Putamen (tissue), 1 donor: ENCODE measurements around the gene ZC3H10.
A peak's percentile ranks its signal among the peaks of the same experiment; 100 is the strongest.
"Not testable (repeated sequence)": the region's sequence is repeated elsewhere in the genome, so short reads cannot be mapped to it uniquely, and the experiment has no call there.

Experiments used
- DNase-seq: peaks from one replicate; pipeline ENCODE4 v3.0.0-alpha.2; 2016; ENCODE audit warnings: low spot score

The ZC3H10 gene

DNA sequence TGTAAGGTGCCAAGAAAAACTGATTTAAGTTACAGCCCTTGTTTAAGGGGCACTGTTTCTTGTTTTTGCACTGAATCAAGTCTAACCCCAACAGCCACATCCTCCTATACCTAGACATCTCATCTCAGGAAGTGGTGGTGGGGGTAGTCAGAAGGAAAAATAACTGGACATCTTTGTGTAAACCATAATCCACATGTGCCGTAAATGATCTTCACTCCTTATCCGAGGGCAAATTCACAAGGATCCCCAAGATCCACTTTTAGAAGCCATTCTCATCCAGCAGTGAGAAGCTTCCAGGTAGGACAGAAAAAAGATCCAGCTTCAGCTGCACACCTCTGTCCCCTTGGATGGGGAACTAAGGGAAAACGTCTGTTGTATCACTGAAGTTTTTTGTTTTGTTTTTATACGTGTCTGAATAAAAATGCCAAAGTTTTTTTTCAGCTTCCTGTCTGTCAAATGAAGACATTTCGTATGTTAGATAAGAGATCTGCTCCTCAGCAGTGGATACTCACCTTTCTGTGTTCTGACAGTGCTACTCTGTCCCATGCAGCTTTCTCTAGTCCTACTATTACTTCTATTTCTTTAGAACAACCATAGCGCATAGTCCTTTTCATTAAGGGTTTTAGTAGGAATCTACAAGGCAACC is 14.9 kb upstream of the ZC3H10 start:
- DNase-seq: no peak

- DNase-seq: no peak
Observed at GRCh38 chr12:56103823-56104108, 14.3 kb upstream of the ZC3H10 start.

DNA sequence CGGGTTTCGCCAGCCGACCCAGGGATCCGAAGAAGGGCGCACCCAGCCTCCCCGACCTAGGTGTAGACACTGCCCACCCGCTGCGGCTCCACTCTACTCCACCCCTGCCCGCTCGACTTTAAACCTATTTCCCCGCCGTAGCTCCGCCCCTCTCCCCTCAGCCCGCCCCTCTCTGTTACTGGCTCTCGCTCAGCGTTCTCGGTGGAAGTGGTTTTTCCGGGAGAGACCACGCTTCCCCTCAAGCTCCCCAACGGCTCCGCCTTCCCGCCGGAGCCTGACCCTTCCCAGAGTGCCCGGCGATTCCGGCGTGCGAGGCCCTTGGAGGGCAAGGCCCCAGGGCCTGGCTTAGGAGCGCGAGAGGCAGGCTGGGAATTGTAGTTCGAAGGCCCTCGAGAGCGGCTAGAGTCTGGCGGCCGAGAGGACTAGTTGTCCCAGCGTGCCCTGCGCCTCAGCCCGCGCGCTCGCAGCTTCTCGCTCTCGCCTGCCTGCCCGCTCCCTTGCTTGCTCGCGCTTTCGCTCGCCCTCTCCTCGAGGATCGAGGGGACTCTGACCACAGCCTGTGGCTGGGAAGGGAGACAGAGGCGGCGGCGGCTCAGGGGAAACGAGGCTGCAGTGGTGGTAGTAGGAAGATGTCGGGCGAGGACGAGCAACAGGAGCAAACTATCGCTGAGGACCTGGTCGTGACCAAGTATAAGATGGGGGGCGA is 13.8 kb upstream of the ZC3H10 start, which contains the start of gene PA2G4:
Gene PA2G4, plus strand, starts transcription at position 451 of the 706 bp plus-strand sequence. Its CDS starts 179 bp downstream, at position 630.
- DNase-seq: peak; percentile 98

DNA sequence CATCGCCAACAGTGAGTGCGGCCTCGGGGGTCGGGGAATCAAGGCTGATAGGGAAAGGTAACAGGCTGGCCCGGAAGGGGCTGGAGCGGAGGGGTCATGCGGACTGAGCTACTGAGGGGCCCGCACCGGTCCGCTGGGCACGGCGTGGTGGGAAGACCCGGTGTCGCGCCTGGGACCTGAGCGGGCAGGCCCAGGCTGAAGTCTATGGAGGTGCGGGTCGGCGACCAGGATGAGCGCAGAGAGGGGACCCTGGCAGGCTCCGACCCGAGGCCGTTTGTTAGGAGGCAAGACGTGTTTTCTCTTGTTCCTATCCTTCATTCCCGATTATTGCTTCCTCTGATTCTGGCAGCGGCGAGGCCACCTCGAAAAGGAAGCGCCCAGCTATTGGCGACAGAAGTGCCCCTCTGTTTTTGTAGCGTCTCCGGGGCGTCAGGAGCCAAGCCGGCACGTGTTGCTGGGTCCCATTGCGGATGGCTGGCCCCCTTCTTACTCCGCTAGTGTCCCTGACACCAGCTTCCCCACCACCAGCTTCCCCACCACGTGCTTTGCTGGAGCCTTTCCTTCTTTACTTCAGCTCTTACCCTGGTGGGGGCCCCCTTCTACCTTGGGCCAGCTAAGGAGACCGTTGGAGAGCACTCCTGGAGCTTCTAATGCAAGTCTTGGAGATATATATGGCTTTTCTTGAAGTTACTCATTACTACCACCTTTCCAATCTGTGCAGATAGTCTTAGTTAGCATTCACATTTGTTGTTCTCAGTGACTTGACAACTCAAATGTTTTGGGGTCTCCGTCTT is 13.1 kb upstream of the ZC3H10 start:
- no peak for DNase-seq

GRCh38 chr12:56105609-56105902 is 12.5 kb upstream of the ZC3H10 start:
- DNase-seq: no peak

- no peak for DNase-seq
Observed at GRCh38 chr12:56107242-56107641, 10.8 kb upstream of the ZC3H10 start.

- no peak for DNase-seq
Observed at GRCh38 chr12:56110571-56110970, 7.5 kb upstream of the ZC3H10 start.

- no peak for DNase-seq
Observed at GRCh38 chr12:56114084-56114483, 4.0 kb upstream of the ZC3H10 start.

GRCh38 chr12:56115329-56115728 is 2.7 kb upstream of the ZC3H10 start:
- no peak for DNase-seq

DNA sequence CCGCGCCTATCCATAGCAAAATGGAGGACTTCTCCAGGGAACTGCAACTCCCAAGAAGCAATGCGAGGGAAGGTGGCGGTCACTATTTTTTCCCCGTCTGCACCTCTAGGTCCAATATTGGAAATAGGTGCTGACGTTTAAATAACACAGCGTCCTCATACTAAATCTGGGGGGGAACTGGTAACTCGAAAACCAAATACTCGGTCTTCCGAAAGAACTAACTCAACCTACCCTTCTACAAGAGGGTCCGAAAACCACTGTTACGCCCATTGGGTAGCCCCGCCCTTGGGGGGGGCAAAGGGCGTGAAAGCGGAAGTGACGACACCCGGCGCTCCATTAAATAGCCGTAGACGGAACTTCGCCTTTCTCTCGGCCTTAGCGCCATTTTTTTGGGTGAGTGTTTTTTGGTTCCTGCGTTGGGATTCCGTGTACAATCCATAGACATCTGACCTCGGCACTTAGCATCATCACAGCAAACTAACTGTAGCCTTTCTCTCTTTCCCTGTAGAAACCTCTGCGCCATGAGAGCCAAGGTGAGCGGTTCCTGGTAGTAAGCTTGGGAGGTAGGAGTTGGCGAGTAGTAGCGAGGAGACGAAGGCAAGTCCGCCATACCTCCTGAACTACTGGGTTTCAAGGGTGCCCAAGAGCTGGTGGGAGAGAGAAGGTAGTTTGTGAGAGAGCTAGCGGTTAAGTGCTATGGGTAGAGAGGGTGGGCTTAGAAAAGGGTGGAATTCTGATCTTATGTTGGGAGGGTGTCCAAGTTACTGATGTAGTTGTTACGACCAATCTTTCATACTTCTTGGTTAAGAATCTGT is 1.6 kb upstream of the ZC3H10 start, which contains the start of gene RPL41:
Gene RPL41, plus strand, starts transcription at position 367 of the 815 bp plus-strand sequence.
- DNase-seq: peak; percentile 97

DNA sequence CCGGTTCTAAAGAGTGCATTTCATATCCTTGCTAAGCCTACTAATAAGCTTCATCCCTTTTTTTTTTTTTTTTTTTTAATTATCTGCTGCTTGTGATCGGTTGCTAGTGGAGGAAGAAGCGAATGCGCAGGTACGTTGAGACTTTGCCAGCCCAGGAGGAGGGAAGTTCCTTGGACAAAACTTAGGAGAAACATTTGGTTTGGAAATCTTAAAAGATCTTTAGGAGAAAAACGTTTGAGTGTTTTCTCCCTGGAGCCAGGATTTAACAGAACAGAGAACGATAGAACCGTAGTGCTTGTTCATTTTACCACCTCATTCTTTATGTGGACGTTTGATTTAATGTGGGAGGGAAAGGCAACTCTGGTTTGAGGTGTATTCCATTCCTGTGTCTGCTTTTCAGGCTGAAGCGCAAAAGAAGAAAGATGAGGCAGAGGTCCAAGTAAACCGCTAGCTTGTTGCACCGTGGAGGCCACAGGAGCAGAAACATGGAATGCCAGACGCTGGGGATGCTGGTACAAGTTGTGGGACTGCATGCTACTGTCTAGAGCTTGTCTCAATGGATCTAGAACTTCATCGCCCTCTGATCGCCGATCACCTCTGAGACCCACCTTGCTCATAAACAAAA is 872 bp upstream of the ZC3H10 start:
- not testable (repeated sequence) for DNase-seq

GRCh38 chr12:56118688-56119357 is 757 bp downstream of the ZC3H10 start:
- DNase-seq: no peak

- DNase-seq: peak; percentile 75
Observed at GRCh38 chr12:56119361-56119796, 1.3 kb downstream of the ZC3H10 start.

- no peak for DNase-seq
Observed at GRCh38 chr12:56120158-56120846, 2.2 kb downstream of the ZC3H10 start.

- no peak for DNase-seq
Observed at GRCh38 chr12:56121204-56121870, 3.3 kb downstream of the ZC3H10 start.

DNA sequence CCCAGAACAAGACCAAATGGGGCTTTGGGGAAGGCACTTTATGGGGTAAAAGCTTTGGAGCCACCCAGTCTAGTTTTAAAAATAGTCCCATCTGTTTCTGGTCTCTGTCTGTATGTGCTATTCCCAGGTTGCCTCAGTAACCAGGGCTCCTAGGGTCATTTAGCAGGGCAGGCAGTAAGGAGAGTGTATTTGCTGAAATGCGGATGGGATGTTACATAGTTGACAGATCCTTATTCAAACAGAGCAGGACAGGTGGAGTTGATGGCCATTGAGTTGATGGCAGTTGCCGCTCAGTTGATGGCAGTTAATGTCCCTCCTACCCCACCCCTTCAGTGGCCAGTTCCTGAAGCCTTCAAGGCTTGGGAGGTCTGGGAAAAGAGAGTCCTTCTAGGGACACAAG is 4.6 kb downstream of the ZC3H10 start:
- DNase-seq: no peak

DNA sequence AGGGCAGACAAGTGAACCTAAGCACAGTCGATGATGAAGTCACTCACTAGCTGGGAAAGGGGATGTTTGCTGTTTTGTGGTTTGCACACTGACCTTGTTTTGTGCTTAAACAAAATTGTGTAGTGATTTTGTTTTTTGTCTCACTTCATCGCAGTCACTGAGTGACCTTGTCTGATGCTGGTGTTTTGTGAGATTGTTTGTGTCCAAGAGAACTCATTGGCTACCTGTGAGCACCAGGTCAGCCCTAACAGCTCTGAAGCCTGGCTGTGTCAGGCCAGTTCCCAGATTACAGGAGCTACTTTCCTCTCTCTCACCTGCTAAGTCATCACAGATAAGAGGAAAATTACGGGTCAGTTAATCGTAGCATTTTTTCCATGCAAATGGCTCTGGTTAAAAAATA is 6.1 kb downstream of the ZC3H10 start:
- no peak for DNase-seq

GRCh38 chr12:56126732-56127239 is 8.7 kb downstream of the ZC3H10 start:
- DNase-seq: no peak

DNA sequence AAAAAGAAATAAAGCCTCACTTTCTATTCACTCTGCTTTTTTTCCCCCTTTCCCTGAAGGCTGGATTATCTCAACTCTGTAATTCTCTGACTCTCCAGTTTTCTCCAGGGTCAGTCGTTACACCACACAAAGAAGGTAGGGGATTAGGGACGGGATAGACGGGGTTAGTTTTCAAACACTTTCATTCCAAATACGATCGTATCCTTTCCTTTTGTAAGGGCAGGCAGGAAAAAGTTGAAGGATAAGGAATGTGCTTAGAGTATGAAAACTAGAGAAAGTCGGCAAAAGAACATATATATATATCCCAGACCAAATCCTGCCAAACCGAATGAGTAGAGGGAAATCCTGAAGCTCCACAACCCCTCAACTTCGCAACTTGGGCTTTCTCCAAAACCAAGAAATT is 9.4 kb downstream of the ZC3H10 start:
- DNase-seq: no peak
